Measurements from ENCODE around the gene SELENOP.
"Not testable (repeated sequence)": the region's sequence is repeated elsewhere in the genome, so short reads cannot be mapped to it uniquely, and the experiment has no call there.

The SELENOP gene

GRCh38 chr5:42824347-42824976 is 12.8 kb upstream of the SELENOP start:
- Histone ChIP-seq H3K36me3 (ENCODE audit: control insufficient read depth, insufficient read depth, low read length) (no peaks in the 10 kb centered on the region), H3K9me3 (ENCODE audit: control insufficient read depth, insufficient read depth, low read length) (no peaks in the 10 kb centered on the region), H3K4me1 (ENCODE audit: control insufficient read depth, insufficient read depth, low read length) (no peaks in the 10 kb centered on the region), H3K4me3 (ENCODE audit: low read depth, low read length) (no peak overlapping the region), H3K9ac (ENCODE audit: low read depth, low read length) (no peak overlapping the region), H3K27me3 (ENCODE audit: control insufficient read depth, insufficient read depth, low read length) (no peaks in the 10 kb centered on the region)

DNA sequence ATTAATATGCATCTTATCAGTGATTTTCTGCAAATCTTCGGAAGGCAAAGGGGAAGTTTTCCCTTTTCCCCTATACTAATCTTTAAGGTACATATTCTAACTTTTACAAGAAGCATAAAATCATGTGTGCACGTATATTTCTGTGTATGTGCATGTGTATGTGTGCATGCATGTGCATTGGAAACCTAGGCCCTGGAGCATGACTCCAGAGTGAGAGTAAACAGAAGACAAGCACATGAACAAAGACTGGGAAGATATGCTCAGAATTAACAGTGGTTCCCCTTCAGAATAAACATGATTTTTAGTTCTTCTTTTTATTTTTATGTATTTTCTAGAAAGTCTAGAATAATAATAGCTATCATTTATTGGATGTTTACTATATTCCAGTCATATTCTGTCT is 10.9 kb upstream of the SELENOP start:
- no peaks in the 10 kb centered on the region for H3K36me3 ChIP-seq (ENCODE audit: control insufficient read depth, insufficient read depth, low read length)
- no peak overlapping the region for H3K9ac ChIP-seq (ENCODE audit: low read depth, low read length)
- H3K4me1 ChIP-seq (ENCODE audit: control insufficient read depth, insufficient read depth, low read length): no peaks in the 10 kb centered on the region
- no peaks in the 10 kb centered on the region for H3K9me3 ChIP-seq (ENCODE audit: control insufficient read depth, insufficient read depth, low read length)
- no peaks in the 10 kb centered on the region for H3K27me3 ChIP-seq (ENCODE audit: control insufficient read depth, insufficient read depth, low read length)
- no peak overlapping the region for H3K4me3 ChIP-seq (ENCODE audit: low read depth, low read length)

GRCh38 chr5:42819745-42820144 is 8.1 kb upstream of the SELENOP start:
- Histone ChIP-seq H3K9me3 (ENCODE audit: control insufficient read depth, insufficient read depth, low read length) (no peaks in the 10 kb centered on the region), H3K36me3 (ENCODE audit: control insufficient read depth, insufficient read depth, low read length) (no peaks in the 10 kb centered on the region), H3K4me3 (ENCODE audit: low read depth, low read length) (no peak overlapping the region), H3K27me3 (ENCODE audit: control insufficient read depth, insufficient read depth, low read length) (no peaks in the 10 kb centered on the region), H3K9ac (ENCODE audit: low read depth, low read length) (no peak overlapping the region), H3K4me1 (ENCODE audit: control insufficient read depth, insufficient read depth, low read length) (no peaks in the 10 kb centered on the region)

DNA sequence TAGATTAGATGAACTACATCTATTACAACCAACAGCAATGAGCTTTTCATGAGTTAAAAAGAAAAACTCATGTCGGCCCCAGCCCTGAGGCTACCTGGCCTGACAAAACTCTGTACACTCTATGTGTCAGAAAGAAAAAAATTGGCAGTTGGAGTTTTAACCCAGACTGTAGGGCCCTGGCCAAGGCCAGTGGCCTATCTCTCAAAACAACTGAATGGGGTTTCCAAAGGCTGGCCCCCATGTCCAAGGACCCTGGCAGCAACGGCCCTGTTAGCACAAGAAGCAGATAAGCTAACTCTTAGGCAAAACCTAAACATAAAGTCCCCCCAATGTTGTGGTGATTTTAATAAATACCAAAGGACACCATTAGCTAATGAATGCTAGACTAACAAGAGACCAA is 4.9 kb upstream of the SELENOP start:
- H3K9me3 ChIP-seq (ENCODE audit: control insufficient read depth, insufficient read depth, low read length); H3K9ac ChIP-seq (ENCODE audit: low read depth, low read length); H3K4me3 ChIP-seq (ENCODE audit: low read depth, low read length); H3K27me3 ChIP-seq (ENCODE audit: control insufficient read depth, insufficient read depth, low read length); H3K36me3 ChIP-seq (ENCODE audit: control insufficient read depth, insufficient read depth, low read length): not testable (repeated sequence)
- peaks cover 10% of the 10 kb centered on the region for H3K4me1 ChIP-seq (ENCODE audit: control insufficient read depth, insufficient read depth, low read length)

- peak overlapping the region; percentile 12 for H3K9ac ChIP-seq (ENCODE audit: low read depth, low read length)
- H3K27me3 ChIP-seq (ENCODE audit: control insufficient read depth, insufficient read depth, low read length): no peaks in the 10 kb centered on the region
- H3K9me3 ChIP-seq (ENCODE audit: control insufficient read depth, insufficient read depth, low read length): no peaks in the 10 kb centered on the region
- H3K4me3 ChIP-seq (ENCODE audit: low read depth, low read length): no peak overlapping the region
- H3K36me3 ChIP-seq (ENCODE audit: control insufficient read depth, insufficient read depth, low read length): no peaks in the 10 kb centered on the region
- peaks cover 12% of the 10 kb centered on the region for H3K4me1 ChIP-seq (ENCODE audit: control insufficient read depth, insufficient read depth, low read length)
These were observed 1.8 kb upstream of the SELENOP start for GRCh38 chr5:42813533-42813932.

GRCh38 chr5:42812620-42813019 is 928 bp upstream of the SELENOP start:
- no peak overlapping the region for H3K4me3 ChIP-seq (ENCODE audit: low read depth, low read length)

DNA sequence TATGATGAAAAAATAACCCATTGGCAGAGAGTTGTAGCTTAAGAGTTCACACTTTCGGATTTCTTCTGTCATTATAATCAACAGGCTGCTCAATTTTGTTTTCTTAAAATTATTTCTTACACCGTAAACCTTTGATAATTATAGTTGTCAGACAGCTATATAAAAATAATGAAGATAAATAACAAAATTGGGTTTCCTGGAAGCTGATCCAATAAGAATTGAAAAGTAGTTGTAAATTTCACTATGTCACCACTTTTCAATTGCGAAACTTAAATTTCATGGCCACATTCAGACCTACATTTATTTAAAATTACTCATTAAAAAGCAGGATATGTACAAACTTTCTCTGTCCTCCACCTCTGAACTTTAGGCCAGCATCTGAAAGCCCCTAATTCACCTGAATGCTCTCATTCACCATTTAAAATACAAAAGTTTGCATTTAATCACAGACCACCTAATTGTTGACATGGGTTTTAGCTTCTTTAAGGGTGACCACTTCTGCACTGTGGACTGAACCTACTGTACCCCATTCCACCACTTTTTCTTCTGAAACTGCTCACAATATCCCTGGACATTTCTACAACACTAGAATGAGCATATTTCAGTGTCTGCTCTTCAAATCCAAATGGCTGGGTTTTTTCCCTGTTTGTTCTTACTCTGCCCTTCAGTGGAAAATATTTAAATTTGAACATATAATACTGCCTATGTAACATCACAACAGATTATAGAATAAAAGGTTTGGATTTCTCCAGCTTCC is 680 bp downstream of the SELENOP start:
- peak overlapping the region; percentile 44 for H3K4me3 ChIP-seq (ENCODE audit: low read depth, low read length)
- H3K9ac ChIP-seq (ENCODE audit: low read depth, low read length): peak overlapping the region; percentile 54
- H3K36me3 ChIP-seq (ENCODE audit: control insufficient read depth, insufficient read depth, low read length): no peaks in the 10 kb centered on the region
- no peaks in the 10 kb centered on the region for H3K9me3 ChIP-seq (ENCODE audit: control insufficient read depth, insufficient read depth, low read length)
- no peaks in the 10 kb centered on the region for H3K27me3 ChIP-seq (ENCODE audit: control insufficient read depth, insufficient read depth, low read length)
- peaks cover 15% of the 10 kb centered on the region for H3K4me1 ChIP-seq (ENCODE audit: control insufficient read depth, insufficient read depth, low read length)

More at GRCh38 chr5:42812620-42813019, 928 bp upstream of the SELENOP start:
- no peak overlapping the region for H3K9ac ChIP-seq (ENCODE audit: low read depth, low read length)
- peaks cover 15% of the 10 kb centered on the region for H3K4me1 ChIP-seq (ENCODE audit: control insufficient read depth, insufficient read depth, low read length)
- no peaks in the 10 kb centered on the region for H3K27me3 ChIP-seq (ENCODE audit: control insufficient read depth, insufficient read depth, low read length)
- H3K9me3 ChIP-seq (ENCODE audit: control insufficient read depth, insufficient read depth, low read length): no peaks in the 10 kb centered on the region
- H3K36me3 ChIP-seq (ENCODE audit: control insufficient read depth, insufficient read depth, low read length): no peaks in the 10 kb centered on the region

DNA sequence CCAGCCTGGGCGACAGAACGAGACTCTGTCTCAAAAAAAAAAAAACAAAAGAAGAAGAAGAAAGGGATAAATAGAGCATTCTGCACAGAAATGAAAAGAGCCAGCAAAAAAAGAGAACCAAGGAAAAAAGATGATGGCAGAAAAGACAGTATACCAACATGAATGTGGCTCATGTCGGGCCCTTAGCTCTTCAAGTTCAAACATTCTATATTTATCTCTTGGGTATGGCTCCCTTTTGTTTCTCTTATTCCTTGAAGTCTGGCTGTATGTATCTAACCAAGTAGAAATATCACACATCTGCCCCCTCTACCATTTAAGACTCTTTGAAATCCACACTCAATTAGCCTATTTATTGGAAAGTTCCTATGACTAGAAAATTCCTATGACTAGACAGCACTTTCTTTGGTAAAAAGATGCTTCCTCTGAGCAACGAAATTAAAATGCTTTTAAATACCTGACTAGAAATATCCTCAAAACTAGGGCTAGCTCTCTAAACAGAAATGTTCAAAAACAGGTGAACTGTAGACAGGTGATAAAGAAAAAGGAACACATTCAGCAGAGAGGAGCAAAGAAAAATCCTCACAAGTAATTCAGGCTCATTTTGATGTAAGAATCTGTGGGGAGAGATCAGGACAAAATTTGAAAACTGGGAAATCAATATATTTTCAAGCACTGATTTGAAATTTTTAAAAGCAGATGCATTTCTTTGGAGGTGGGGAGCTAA is 2.6 kb downstream of the SELENOP start:
- Histone ChIP-seq H3K36me3 (ENCODE audit: control insufficient read depth, insufficient read depth, low read length) (no peaks in the 10 kb centered on the region), H3K4me1 (ENCODE audit: control insufficient read depth, insufficient read depth, low read length) (peaks cover 15% of the 10 kb centered on the region), H3K9me3 (ENCODE audit: control insufficient read depth, insufficient read depth, low read length) (no peaks in the 10 kb centered on the region), H3K9ac (ENCODE audit: low read depth, low read length) (no peak overlapping the region), H3K27me3 (ENCODE audit: control insufficient read depth, insufficient read depth, low read length) (no peaks in the 10 kb centered on the region), H3K4me3 (ENCODE audit: low read depth, low read length) (no peak overlapping the region)

DNA sequence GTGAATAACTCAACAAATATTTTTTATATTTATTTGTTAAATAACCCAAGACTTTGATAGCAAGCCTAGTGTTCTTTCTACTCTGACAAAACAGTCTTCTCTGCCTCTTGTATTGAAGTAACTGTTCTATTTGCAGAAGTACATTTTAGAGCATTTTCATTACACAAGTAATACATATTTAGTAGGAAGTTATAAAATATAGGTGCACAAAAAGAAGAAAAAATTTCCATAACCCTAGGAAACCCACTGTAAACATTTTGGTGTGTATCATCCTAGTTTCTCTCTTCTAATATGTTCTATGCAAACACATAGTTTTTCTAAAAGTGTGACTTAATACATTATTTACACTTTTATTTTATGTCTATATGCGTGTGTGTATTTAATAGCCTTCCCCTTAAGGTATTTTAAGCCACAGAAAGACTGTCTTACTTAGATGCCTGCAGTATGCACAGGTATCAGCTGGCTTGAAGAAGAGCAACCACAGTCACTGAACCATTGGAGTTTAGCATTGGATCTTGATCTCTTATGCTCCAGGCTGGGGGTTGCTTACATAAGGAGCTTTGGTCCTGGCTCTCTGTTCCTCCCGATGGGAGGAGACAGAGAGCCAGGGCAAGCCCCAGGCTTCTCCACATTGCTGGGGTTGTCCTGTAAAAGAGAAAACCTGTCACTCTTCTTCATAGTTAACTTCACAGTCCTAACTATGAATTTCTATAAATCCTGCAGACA is 3.8 kb downstream of the SELENOP start:
- Histone ChIP-seq H3K9ac (ENCODE audit: low read depth, low read length) (no peak overlapping the region), H3K4me3 (ENCODE audit: low read depth, low read length) (no peak overlapping the region), H3K9me3 (ENCODE audit: control insufficient read depth, insufficient read depth, low read length) (no peaks in the 10 kb centered on the region), H3K27me3 (ENCODE audit: control insufficient read depth, insufficient read depth, low read length) (no peaks in the 10 kb centered on the region), H3K36me3 (ENCODE audit: control insufficient read depth, insufficient read depth, low read length) (no peaks in the 10 kb centered on the region), H3K4me1 (ENCODE audit: control insufficient read depth, insufficient read depth, low read length) (peaks cover 12% of the 10 kb centered on the region)

DNA sequence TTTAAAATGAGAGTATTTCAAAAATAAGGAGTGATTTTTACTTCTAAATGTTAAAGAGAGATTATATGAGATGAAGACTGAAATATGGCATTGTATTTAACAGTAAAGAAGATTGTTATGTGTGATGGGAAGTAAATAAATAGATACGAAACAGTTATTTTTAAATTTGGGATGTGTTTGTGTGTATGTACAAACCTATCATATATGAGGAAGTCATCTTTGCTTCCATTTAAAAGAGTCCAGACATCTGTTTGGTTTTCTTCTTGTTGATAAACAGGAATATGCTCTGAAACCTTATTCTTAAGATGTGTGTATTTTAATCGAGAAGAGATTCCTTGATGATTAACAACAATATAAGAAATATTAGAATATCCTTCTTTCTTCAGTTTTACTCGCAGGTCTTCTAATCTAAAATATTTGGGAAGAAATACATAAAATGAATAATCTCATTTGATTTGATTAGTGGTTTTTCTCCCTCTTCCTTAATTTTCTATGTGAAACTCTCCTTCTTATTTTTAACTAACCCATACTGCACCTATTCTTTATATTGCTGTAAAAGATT is 4.9 kb downstream of the SELENOP start:
- Histone ChIP-seq H3K9ac (ENCODE audit: low read depth, low read length) (no peak overlapping the region), H3K27me3 (ENCODE audit: control insufficient read depth, insufficient read depth, low read length) (no peaks in the 10 kb centered on the region), H3K4me1 (ENCODE audit: control insufficient read depth, insufficient read depth, low read length) (peaks cover 5% of the 10 kb centered on the region), H3K9me3 (ENCODE audit: control insufficient read depth, insufficient read depth, low read length) (no peaks in the 10 kb centered on the region), H3K36me3 (ENCODE audit: control insufficient read depth, insufficient read depth, low read length) (no peaks in the 10 kb centered on the region), H3K4me3 (ENCODE audit: low read depth, low read length) (no peak overlapping the region)

DNA sequence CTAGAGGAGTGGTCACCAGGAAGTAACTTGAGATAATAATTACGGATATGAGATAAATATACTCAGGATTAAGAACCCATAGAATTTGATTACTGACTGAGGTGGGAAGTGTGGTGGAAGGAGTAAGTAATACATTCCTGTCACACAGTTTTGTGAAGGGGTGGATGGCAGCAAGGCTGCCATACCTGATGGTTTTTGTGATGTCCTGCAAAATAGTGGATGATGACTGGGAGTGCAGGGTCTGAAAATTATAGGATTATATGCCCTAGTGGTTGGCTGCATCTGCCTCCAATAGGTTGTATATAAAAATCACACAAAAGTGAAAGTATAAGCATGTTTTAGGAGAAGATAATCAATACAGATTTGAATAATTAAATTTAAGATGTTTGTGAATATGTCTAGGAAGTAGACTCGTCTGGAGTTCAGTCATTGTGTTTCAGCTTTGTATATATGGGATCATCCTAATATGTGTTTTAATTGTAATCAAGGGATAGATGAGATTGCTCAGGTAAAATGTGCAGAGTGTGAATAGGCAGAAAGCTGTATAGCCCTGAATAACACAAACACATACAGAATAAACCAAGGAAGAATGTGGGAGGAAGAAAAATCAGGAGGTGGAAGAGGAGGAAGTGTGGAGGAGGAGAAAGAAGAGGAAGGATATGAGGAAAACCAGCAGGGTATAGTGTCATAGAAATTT is 5.5 kb downstream of the SELENOP start:
- H3K9ac ChIP-seq (ENCODE audit: low read depth, low read length): no peak overlapping the region
- H3K4me3 ChIP-seq (ENCODE audit: low read depth, low read length): no peak overlapping the region
- no peaks in the 10 kb centered on the region for H3K27me3 ChIP-seq (ENCODE audit: control insufficient read depth, insufficient read depth, low read length)
- peaks cover 5% of the 10 kb centered on the region for H3K4me1 ChIP-seq (ENCODE audit: control insufficient read depth, insufficient read depth, low read length)
- no peaks in the 10 kb centered on the region for H3K36me3 ChIP-seq (ENCODE audit: control insufficient read depth, insufficient read depth, low read length)
- H3K9me3 ChIP-seq (ENCODE audit: control insufficient read depth, insufficient read depth, low read length): no peaks in the 10 kb centered on the region
